Stimulated activated CD4-positive, alpha-beta T cell treated with anti-CD3 and anti-CD28 coated beads, Interleukin-2, amount 100 ng/mL, for 48 hours (primary cell): Measurements from ENCODE around the gene LRG1.
"Not testable (repeated sequence)": the region's sequence is repeated elsewhere in the genome, so short reads cannot be mapped to it uniquely, and the experiment has no call there.

Experiments
- DNase-seq, 2 donors: peaks; one replicate each; pipeline ENCODE4 v3.0.0-alpha.2; 2020

Gene LRG1

GRCh38 chr19:4575267-4576015, 35.6 kb upstream of the LRG1 start:
- DNase-seq, result no peak

- DNase-seq, result no peak
These were observed 33.8 kb upstream of the LRG1 start for GRCh38 chr19:4573682-4574081.

GRCh38 chr19:4571305-4571917, 31.6 kb upstream of the LRG1 start:
- DNase-seq, result no peak

GRCh38 chr19:4570916-4571304, 31.1 kb upstream of the LRG1 start:
- no peak for DNase-seq

GRCh38 chr19:4570402-4570801, 30.6 kb upstream of the LRG1 start:
- no peak for DNase-seq

- no peak for DNase-seq
These were observed 29.1 kb upstream of the LRG1 start for GRCh38 chr19:4568886-4569285.

GRCh38 chr19:4567584-4568071, 27.8 kb upstream of the LRG1 start:
- peak; percentile 74 to 75 for DNase-seq

GRCh38 chr19:4566402-4567051, 26.7 kb upstream of the LRG1 start:
- DNase-seq, result no peak

GRCh38 chr19:4563562-4563961, 23.7 kb upstream of the LRG1 start:
- not testable (repeated sequence) for DNase-seq

GRCh38 chr19:4562085-4562484, 22.2 kb upstream of the LRG1 start:
- not testable (repeated sequence) for DNase-seq

- no peak for DNase-seq
These were observed 19.7 kb upstream of the LRG1 start, which contains the start of gene SEMA6B for GRCh38 chr19:4559569-4559968. SEMA6B (minus strand) TSS chr19:4559684; CDS start chr19:4558457, 1,227 bp downstream.

GRCh38 chr19:4557971-4558941, 18.4 kb upstream of the LRG1 start:
- peak; percentile 40 to 58 for DNase-seq

- no peak for DNase-seq
These were observed 17.5 kb upstream of the LRG1 start for GRCh38 chr19:4557144-4557970.

- DNase-seq, result peak; percentile 23 to 52
These were observed 16.8 kb upstream of the LRG1 start for GRCh38 chr19:4556597-4557127.

- DNase-seq, result no peak
These were observed 16.1 kb upstream of the LRG1 start for GRCh38 chr19:4555657-4556561.

- no peak for DNase-seq
These were observed 14.9 kb upstream of the LRG1 start for GRCh38 chr19:4554717-4555116.

- no peak for DNase-seq
These were observed 13.9 kb upstream of the LRG1 start for GRCh38 chr19:4553775-4554174.

- DNase-seq, result no peak
These were observed 13.4 kb upstream of the LRG1 start for GRCh38 chr19:4553092-4553695.

GRCh38 chr19:4552525-4552819, 12.6 kb upstream of the LRG1 start:
- DNase-seq, result no peak

- DNase-seq, result no peak
These were observed 10.7 kb upstream of the LRG1 start for GRCh38 chr19:4550479-4551050.
